GM12878 (cell line): ENCODE results near the gene ZMIZ2.

ENCODE experiments used
- BHLHE40 ChIP-seq, 2 experiments: fragments of 450-650 bp in 1 of 2; IDR thresholded peaks; 2 replicates each; pipeline ENCODE4 v1.6.1; 2011 to 2017; ENCODE audit warnings: low read depth in 2 of 2, borderline replicate concordance in 1 of 2, improper control_type of control experiment in 1 of 2, low read length in 1 of 2, mild to moderate bottlenecking in 1 of 2
- CHD1 ChIP-seq: IDR thresholded peaks from 2 replicates; pipeline ENCODE4 v1.6.1; 2012; ENCODE audit warnings: low read depth, low read length, improper control_type of control experiment
- CHD4 ChIP-seq: fragments of 200-600 bp; sonication (generic); IDR thresholded peaks from 2 replicates; pipeline ENCODE4 v1.6.1; 2016; ENCODE audit warnings: mild to moderate bottlenecking
- IRF4 ChIP-seq: IDR thresholded peaks from 2 replicates; pipeline ENCODE4 v1.6.1; 2011; ENCODE audit warnings: low read depth, low read length
- KLF5 ChIP-seq: fragments of 450-650 bp; IDR thresholded peaks from 2 replicates; pipeline ENCODE4 v1.6.1; 2014; ENCODE audit warnings: mild to moderate bottlenecking; ENCODE audit not compliant: partially characterized antibody
- SIX5 ChIP-seq: IDR thresholded peaks from 2 replicates; pipeline ENCODE4 v1.6.1; 2011; ENCODE audit warnings: mild to moderate bottlenecking, low read depth, low read length, moderate library complexity; ENCODE audit not compliant: severe bottlenecking
- SMC3 ChIP-seq: IDR thresholded peaks from 2 replicates; pipeline ENCODE4 v1.6.1; 2011; ENCODE audit warnings: low read length, improper control_type of control experiment, borderline replicate concordance
- SRF ChIP-seq, 2 experiments: IDR thresholded peaks; 2 replicates each; pipeline ENCODE4 v1.6.1; 2011; ENCODE audit warnings: low read depth in 2 of 2, low read length in 2 of 2, mild to moderate bottlenecking in 1 of 2, moderate library complexity in 1 of 2
- SUPT20H ChIP-seq: IDR thresholded peaks from 2 replicates; pipeline ENCODE4 v1.6.1; 2011; ENCODE audit warnings: low read depth, mild to moderate bottlenecking, low read length, moderate library complexity, borderline replicate concordance; ENCODE audit not compliant: control insufficient read depth
- TF ChIP-seq, protein P1 (sequence below): IDR thresholded peaks from 2 replicates; pipeline ENCODE4 v1.6.1; 2012; ENCODE audit warnings: low read depth, low read length, improper control_type of control experiment
- TF ChIP-seq, protein P2 (sequence below): IDR thresholded peaks from 2 replicates; pipeline ENCODE4 v1.6.1; 2012; ENCODE audit warnings: low read length, inconsistent platforms
- TF ChIP-seq, protein P3 (sequence below): IDR thresholded peaks from 2 replicates; pipeline ENCODE4 v1.6.1; 2011; ENCODE audit warnings: low read depth, mild to moderate bottlenecking, low read length, moderate library complexity, borderline replicate concordance; ENCODE audit errors: extremely low read depth
- TF ChIP-seq, protein P4 (sequence below), 3 experiments: IDR thresholded peaks in 2 of 3; conservative IDR thresholded peaks in 1 of 3; 2 replicates each; pipeline ENCODE4 v1.5.1; 2011; ENCODE audit warnings: low read depth in 3 of 3, low read length in 3 of 3, mild to moderate bottlenecking in 3 of 3, control low read depth in 2 of 3, moderate library complexity in 2 of 3, inconsistent platforms in 1 of 3, mixed read lengths in 1 of 3; ENCODE audit not compliant: control insufficient read depth in 2 of 3, insufficient read depth in 1 of 3; ENCODE audit errors: extremely low read depth in 1 of 3

DNA sequence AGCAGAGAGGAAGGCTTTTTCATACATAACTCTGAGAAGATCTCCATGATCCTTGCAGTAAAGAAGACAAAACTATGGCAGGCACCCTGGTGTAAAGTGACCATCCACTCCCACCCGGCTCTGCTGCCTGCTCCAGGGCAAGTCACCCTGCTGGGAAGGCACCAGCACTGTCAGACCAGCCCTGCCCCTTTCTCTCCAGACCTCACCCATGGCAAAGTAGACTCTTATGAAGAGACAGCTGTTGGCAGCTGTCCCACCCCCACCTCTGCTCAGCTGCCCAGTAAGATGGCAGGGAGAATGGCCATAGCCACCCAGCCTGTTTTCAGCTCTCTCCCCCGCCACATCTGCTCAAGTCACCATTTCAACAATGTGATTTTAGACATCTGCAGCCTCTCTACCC is 8.6 kb upstream of the ZMIZ2 start:
- TF ChIP-seq KLF5, result no peak
- no peak for TF ChIP-seq SRF (IDR thresholded peaks at IDR 0.05; ENCODE audit: low read depth in 2 of 2, low read length in 2 of 2)
- no peak for TF ChIP-seq SMC3
- TF ChIP-seq SUPT20H, result no peak
- TF ChIP-seq, protein P1, sequence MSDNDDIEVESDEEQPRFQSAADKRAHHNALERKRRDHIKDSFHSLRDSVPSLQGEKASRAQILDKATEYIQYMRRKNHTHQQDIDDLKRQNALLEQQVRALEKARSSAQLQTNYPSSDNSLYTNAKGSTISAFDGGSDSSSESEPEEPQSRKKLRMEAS, result no peak
- TF ChIP-seq, protein P2, sequence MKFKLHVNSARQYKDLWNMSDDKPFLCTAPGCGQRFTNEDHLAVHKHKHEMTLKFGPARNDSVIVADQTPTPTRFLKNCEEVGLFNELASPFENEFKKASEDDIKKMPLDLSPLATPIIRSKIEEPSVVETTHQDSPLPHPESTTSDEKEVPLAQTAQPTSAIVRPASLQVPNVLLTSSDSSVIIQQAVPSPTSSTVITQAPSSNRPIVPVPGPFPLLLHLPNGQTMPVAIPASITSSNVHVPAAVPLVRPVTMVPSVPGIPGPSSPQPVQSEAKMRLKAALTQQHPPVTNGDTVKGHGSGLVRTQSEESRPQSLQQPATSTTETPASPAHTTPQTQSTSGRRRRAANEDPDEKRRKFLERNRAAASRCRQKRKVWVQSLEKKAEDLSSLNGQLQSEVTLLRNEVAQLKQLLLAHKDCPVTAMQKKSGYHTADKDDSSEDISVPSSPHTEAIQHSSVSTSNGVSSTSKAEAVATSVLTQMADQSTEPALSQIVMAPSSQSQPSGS, result no peak
- TF ChIP-seq CHD4, result no peak
- TF ChIP-seq IRF4, result no peak
- no peak for TF ChIP-seq BHLHE40 (IDR thresholded peaks at IDR 0.05; ENCODE audit: borderline replicate concordance in 1 of 2, low read depth in 2 of 2, low read length in 1 of 2)
- TF ChIP-seq CHD1, result no peak
- TF ChIP-seq SIX5, result no peak
- TF ChIP-seq, protein P3, sequence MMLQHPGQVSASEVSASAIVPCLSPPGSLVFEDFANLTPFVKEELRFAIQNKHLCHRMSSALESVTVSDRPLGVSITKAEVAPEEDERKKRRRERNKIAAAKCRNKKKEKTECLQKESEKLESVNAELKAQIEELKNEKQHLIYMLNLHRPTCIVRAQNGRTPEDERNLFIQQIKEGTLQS, result no peak
- TF ChIP-seq, protein P4, sequence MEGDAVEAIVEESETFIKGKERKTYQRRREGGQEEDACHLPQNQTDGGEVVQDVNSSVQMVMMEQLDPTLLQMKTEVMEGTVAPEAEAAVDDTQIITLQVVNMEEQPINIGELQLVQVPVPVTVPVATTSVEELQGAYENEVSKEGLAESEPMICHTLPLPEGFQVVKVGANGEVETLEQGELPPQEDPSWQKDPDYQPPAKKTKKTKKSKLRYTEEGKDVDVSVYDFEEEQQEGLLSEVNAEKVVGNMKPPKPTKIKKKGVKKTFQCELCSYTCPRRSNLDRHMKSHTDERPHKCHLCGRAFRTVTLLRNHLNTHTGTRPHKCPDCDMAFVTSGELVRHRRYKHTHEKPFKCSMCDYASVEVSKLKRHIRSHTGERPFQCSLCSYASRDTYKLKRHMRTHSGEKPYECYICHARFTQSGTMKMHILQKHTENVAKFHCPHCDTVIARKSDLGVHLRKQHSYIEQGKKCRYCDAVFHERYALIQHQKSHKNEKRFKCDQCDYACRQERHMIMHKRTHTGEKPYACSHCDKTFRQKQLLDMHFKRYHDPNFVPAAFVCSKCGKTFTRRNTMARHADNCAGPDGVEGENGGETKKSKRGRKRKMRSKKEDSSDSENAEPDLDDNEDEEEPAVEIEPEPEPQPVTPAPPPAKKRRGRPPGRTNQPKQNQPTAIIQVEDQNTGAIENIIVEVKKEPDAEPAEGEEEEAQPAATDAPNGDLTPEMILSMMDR (IDR thresholded peaks at IDR 0.05 in 2 of 3, conservative IDR thresholded peaks at IDR 0.05 in 1 of 3; ENCODE audit: control insufficient read depth in 2 of 3, extremely low read depth in 1 of 3, insufficient read depth in 1 of 3, low read depth in 3 of 3, low read length in 3 of 3), result no peak
